MM.1S (cell line): Measurements from ENCODE around the gene SRP14.

ENCODE experiments used
- EZH2 ChIP-seq: fragments of 300-600 bp; sonication (generic); optimal IDR thresholded peaks from 2 replicates; pipeline ENCODE3; 2017; ENCODE audit warnings: low read depth, mild to moderate bottlenecking, antibody characterized with exemption, low read length, mixed read lengths
- EZH2phosphoT487 ChIP-seq: fragments of 300-600 bp; sonication (generic); IDR thresholded peaks from 2 replicates; pipeline ENCODE4 v1.6.1; 2018; ENCODE audit warnings: antibody characterized with exemption, low read length
- TF ChIP-seq, protein P1 (sequence below): fragments of 300-600 bp; sonication (generic); IDR thresholded peaks from 2 replicates; pipeline ENCODE4 v1.5.1; 2016; ENCODE audit warnings: antibody characterized with exemption, low read length, mixed read lengths

DNA sequence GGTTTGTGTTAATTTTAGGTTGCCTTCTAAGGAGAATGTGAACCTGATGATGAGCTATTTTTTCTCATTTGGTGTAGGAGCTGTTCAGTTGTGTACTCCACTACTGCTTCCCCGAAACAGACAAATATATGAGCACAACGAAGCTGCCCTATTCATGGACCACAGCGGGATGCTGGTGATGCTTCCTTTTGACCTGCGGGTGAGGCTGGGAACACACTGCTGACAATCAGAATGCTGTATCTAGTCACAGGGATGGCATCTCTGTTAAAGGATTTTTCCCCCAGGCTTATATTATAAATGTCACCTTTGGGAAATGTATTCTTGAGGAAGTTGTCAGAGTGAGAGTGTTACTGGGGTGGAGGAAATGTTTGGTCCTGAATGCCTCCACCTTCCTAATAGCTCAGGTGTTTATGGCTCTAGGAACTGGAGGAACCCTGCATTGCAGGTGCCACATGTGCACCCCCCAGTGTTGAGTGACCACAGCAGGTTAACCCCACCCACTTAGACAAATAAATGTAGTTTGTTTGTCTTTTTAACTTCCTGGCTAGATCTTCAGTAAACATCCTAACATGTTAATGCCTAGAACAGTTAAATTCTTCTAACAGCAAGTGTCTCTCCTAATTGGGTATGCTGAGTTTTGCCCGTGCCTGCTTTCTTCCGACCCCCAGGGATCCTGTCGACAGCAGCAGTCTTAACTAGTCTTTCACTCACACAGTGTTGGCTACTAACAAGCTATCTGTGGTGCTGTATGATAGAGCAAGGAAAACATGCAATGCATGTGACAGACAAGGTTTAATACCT is 35.7 kb downstream of the SRP14 start:
- TF ChIP-seq, protein P1, sequence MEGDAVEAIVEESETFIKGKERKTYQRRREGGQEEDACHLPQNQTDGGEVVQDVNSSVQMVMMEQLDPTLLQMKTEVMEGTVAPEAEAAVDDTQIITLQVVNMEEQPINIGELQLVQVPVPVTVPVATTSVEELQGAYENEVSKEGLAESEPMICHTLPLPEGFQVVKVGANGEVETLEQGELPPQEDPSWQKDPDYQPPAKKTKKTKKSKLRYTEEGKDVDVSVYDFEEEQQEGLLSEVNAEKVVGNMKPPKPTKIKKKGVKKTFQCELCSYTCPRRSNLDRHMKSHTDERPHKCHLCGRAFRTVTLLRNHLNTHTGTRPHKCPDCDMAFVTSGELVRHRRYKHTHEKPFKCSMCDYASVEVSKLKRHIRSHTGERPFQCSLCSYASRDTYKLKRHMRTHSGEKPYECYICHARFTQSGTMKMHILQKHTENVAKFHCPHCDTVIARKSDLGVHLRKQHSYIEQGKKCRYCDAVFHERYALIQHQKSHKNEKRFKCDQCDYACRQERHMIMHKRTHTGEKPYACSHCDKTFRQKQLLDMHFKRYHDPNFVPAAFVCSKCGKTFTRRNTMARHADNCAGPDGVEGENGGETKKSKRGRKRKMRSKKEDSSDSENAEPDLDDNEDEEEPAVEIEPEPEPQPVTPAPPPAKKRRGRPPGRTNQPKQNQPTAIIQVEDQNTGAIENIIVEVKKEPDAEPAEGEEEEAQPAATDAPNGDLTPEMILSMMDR, result no peak
- TF ChIP-seq EZH2phosphoT487 (no peak), EZH2 (no peak)
